ENCODE measurements around the gene NUDT21. TPM values are rescaled to one million over a fixed set of nuclear protein-coding genes. Genes with fewer than 3 reads are reported as not detected.

NUDT21 gene
- total and polyA plus RNA-seq, 7 donors = 16.9 to 52.4 (median 41.1) TPM

DNA sequence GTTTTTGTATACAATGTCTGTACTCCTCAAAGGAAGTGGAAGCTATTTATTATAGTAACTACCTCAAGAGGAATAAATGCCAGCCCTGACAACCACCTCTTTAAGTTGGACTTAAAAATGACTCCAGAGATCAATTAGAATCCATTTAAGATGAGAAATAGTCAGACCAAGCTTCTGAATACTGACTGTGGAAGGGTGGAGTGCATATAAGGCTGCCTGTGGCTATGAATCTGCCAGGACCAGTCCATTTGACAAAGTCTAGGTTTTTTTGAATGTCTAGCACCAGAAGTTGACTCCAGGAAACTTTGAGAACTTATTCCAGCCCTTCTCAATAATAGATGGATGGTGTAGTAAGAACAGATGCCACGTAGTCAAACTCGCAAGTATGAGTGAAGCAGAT, 15.2 kb upstream of the NUDT21 start:
- intact Hi-C loops (cut with DNase I) = no loop called here
- Histone ChIP-seq H3K4me3 (no peak overlapping the region), H3K27me3 (ENCODE audit: insufficient read depth in 3 of 3, low read length in 2 of 3) (no peaks in the 10 kb centered on the region), H3K9me3 (no peaks in the 10 kb centered on the region), H3K36me3 (ENCODE audit: insufficient read depth in 1 of 2, low read depth in 1 of 2) (peaks cover 30 to 100% of the 10 kb centered on the region in 2 donors), H3K27ac (no peak overlapping the region), H3K4me1 (no peaks in the 10 kb centered on the region)
- 95 to 99% (median 97%) methylated on average over 2 of the region's 2 CpGs for WGBS, 3 donors
- no peak for TF ChIP-seq CTCF (IDR thresholded peaks at IDR 0.05)
- ATAC-seq = no peak
- no peak for DNase-seq

- ATAC-seq (no peak), DNase-seq (no peak)
- Histone ChIP-seq H3K27ac (no peak overlapping the region), H3K9me3 (no peaks in the 10 kb centered on the region), H3K36me3 (ENCODE audit: insufficient read depth in 1 of 2, low read depth in 1 of 2) (peaks cover 18 to 100% of the 10 kb centered on the region in 2 donors), H3K4me3 (no peak overlapping the region), H3K27me3 (ENCODE audit: insufficient read depth in 3 of 3, low read length in 2 of 3) (no peaks in the 10 kb centered on the region), H3K4me1 (no peaks in the 10 kb centered on the region)
- TF ChIP-seq CTCF (IDR thresholded peaks at IDR 0.05) = no peak
- 89 to 95% (median 93%) methylated on average over 6 of the region's 6 CpGs for WGBS, 3 donors
- intact Hi-C loops (cut with DNase I) = no loop called here
Observed at GRCh38 chr16:56463153-56463552, 12.0 kb upstream of the NUDT21 start.

GRCh38 chr16:56462064-56462796, 11.1 kb upstream of the NUDT21 start:
- no peak overlapping the region for H3K27ac ChIP-seq
- intact Hi-C loops (cut with DNase I) = no loop called here
- WGBS, 3 donors = 71 to 81% (median 72%) methylated on average over 3 of the region's 3 CpGs
- no peak for ATAC-seq
- no peaks in the 10 kb centered on the region for H3K9me3 ChIP-seq
- TF ChIP-seq CTCF (IDR thresholded peaks at IDR 0.05) = no peak
- H3K27me3 ChIP-seq (ENCODE audit: insufficient read depth in 3 of 3, low read length in 2 of 3) = no peaks in the 10 kb centered on the region
- no peak for DNase-seq
- peaks cover 15 to 100% of the 10 kb centered on the region in 2 donors for H3K36me3 ChIP-seq (ENCODE audit: insufficient read depth in 1 of 2, low read depth in 1 of 2)
- H3K4me3 ChIP-seq = no peak overlapping the region
- H3K4me1 ChIP-seq = no peaks in the 10 kb centered on the region

DNA sequence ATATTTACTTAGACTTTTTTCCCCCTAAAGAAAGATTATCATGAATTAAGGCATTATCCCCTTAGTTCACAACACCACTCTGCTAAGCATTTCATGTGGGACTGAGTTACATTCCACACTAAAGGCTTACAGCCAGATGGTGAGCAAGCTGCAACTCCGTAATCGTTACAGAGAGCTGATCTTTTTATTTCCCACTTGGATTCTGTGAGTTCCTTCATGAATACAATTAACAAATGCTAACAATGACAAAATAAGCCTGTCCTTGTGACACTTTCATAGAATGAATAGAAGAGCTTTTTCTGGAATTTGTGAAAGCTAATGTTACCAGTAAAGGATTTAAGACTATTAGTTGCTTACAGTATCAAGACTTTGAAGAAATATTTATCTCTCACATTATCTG, 9.0 kb upstream of the NUDT21 start:
- H3K36me3 ChIP-seq (ENCODE audit: insufficient read depth in 1 of 2, low read depth in 1 of 2) = peaks cover 6 to 100% of the 10 kb centered on the region in 2 donors
- WGBS, 3 donors = 60 to 82% (median 63%) methylated on average over 2 of the region's 2 CpGs
- intact Hi-C loops (cut with DNase I) = no loop called here
- H3K9me3 ChIP-seq = no peaks in the 10 kb centered on the region
- no peaks in the 10 kb centered on the region for H3K4me1 ChIP-seq
- no peak overlapping the region for H3K27ac ChIP-seq
- TF ChIP-seq CTCF (IDR thresholded peaks at IDR 0.05) = no peak
- no peaks in the 10 kb centered on the region for H3K27me3 ChIP-seq (ENCODE audit: insufficient read depth in 3 of 3, low read length in 2 of 3)
- no peak overlapping the region for H3K4me3 ChIP-seq
- DNase-seq = no peak
- ATAC-seq = no peak

Data from psoas muscle (tissue), 8 donors.